GM23248 (cell line): ENCODE data around the gene PAM.

Experiments
- EZH2 ChIP-seq: fragments of 200-600 bp; sonication (generic); IDR thresholded peaks from 2 replicates; pipeline ENCODE4 v1.6.1; 2018; ENCODE audit warnings: antibody characterized with exemption, mild to moderate bottlenecking; ENCODE audit not compliant: insufficient read depth, poor library complexity, severe bottlenecking
- EZH2phosphoT487 ChIP-seq: fragments of 200-600 bp; sonication (generic); IDR thresholded peaks from 2 replicates; pipeline ENCODE4 v1.6.1; 2018; ENCODE audit warnings: antibody characterized with exemption, moderate library complexity, mild to moderate bottlenecking, low read depth; ENCODE audit not compliant: insufficient read depth

DNA sequence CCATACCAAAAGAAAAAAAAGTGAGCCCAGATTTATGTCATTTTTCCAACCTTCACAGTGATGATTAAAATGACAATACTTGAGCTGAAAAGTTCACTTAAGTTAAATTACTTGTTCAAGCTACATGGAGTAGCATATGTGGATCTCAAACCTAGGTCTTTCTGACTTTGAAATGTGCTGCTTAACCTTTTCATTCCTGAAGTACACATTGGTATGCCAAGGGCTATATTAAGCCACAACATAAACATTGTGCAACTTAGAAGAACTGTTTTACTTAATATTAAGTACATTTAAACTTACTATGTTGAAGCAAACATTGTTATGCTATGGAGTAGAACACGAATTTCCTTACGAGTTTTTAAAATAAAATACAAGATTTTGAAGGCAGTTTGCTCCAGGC lies 259.9 kb downstream of the PAM start:
- TF ChIP-seq EZH2 (no peak), EZH2phosphoT487 (no peak)
